ENCODE results near the gene PRMT9. TPM values are rescaled to one million over a fixed set of nuclear protein-coding genes. Genes with fewer than 3 reads are reported as not detected.

The PRMT9 gene
- total and polyA plus RNA-seq, 9 of the 15 experiments (the other 6 are each of a cell fraction or from before 2014, with no cell fraction given): 3.5 to 15.6 (median 7.2) TPM

GRCh38 chr4:147717878-147718277 is 33.9 kb upstream of the PRMT9 start:
- POLR2A ChIA-PET: no interaction called here
- TF ChIP-seq ZBTB26 (CRISPR knock-in tag; IDR thresholded peaks at IDR 0.05) (no peak), DIDO1 (tag; IDR thresholded peaks at IDR 0.05; ENCODE audit: low read depth) (no peak), ELF4 (CRISPR knock-in tag; IDR thresholded peaks at IDR 0.05) (no peak), ZNF76 (CRISPR knock-in tag; IDR thresholded peaks at IDR 0.05; ENCODE audit: borderline replicate concordance) (no peak), CEBPG (CRISPR knock-in tag; IDR thresholded peaks at IDR 0.05) (no peak), CEBPG (tag; conservative IDR thresholded peaks at IDR 0.05 in 1 of 2, IDR thresholded peaks at IDR 0.05 in 1 of 2) (peak; percentile 70 to 79), ATF7 (IDR thresholded peaks at IDR 0.05) (peak; percentile 41; the same call in 1 of the 2 replicates), SOX6 (IDR thresholded peaks at IDR 0.05) (peak; percentile 63; the same call in 1 of the 2 replicates), MCM5 (IDR thresholded peaks at IDR 0.05; ENCODE audit: low read depth) (no peak), POU5F1 (IDR thresholded peaks at IDR 0.05; ENCODE audit: borderline replicate concordance, low read depth, low read length, partially characterized antibody) (no peak), MYNN (IDR thresholded peaks at IDR 0.05) (no peak), MYNN (CRISPR knock-in tag; IDR thresholded peaks at IDR 0.05) (no peak), JUND (IDR thresholded peaks at IDR 0.05; ENCODE audit: borderline replicate concordance, low read depth, low read length) (no peak; the same call in 1 of the 2 replicates), JUND (tag; IDR thresholded peaks at IDR 0.05; ENCODE audit: borderline replicate concordance, low read depth, low read length) (peak; percentile 28; the same call in 1 of the 3 replicates), ZSCAN32 (CRISPR knock-in tag; IDR thresholded peaks at IDR 0.05) (0 out of 2 replicates have a peak, but pooled peaks have one; percentile 18), MITF (IDR thresholded peaks at IDR 0.05) (no peak), CEBPB (tag; IDR thresholded peaks at IDR 0.05) (peak; percentile 53), ESRRA (IDR thresholded peaks at IDR 0.05; ENCODE audit: borderline replicate concordance, low read depth) (peak; percentile 85), TCFL5 (CRISPR knock-in tag; conservative IDR thresholded peaks at IDR 0.05) (no peak), MXI1 (IDR thresholded peaks at IDR 0.05; ENCODE audit: low read depth, low read length) (no peak), CHD4 (IDR thresholded peaks at IDR 0.05; ENCODE audit: insufficient read depth, insufficient replicate concordance, low read depth, low read length, poor library complexity, severe bottlenecking) (no peak)
- TF ChIP-seq, protein P1, sequence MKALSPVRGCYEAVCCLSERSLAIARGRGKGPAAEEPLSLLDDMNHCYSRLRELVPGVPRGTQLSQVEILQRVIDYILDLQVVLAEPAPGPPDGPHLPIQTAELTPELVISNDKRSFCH (CRISPR knock-in tag; IDR thresholded peaks at IDR 0.05): no peak
- TF ChIP-seq, protein P1 (tag; IDR thresholded peaks at IDR 0.05): no peak

More at GRCh38 chr4:147717878-147718277, 33.9 kb upstream of the PRMT9 start:
- CTCF ChIA-PET (ENCODE audit: low intra/inter-chr PET ratio): no interaction called here
- H3K27ac ChIP-seq (ENCODE audit: extremely low read depth, low read depth, low read length): no peak overlapping the region
- WGBS (ENCODE audit: insufficient coverage, low coverage, missing lambda C conversion rate): 0% methylated on average over 1 of the region's 1 CpG
- no peaks in the 10 kb centered on the region for H3K9me1 ChIP-seq (ENCODE audit: control insufficient read depth, insufficient read depth, low read length)
- intact Hi-C loops (cut with micrococcal nuclease): no loop called here
- in situ Hi-C loops (cut with MboI): no loop called here
- no TSS peak for BruUV-seq (replicated peaks)
- no peaks in the 10 kb centered on the region; a peak in 2 of 5 replicates for H3K27me3 ChIP-seq (ENCODE audit: control insufficient read depth in 2 of 2, insufficient read depth in 2 of 2, low read length in 2 of 2)
- FAIRE-seq (no peak), ATAC-seq (no peak), DNase-seq (ENCODE audit: extremely low read depth in 1 of 4, low spot score in 3 of 4) (no peak)
- no peaks in the 10 kb centered on the region for H3K4me1 ChIP-seq (replicated peaks in 1 of 2; ENCODE audit: control insufficient read depth in 2 of 2, insufficient read depth in 2 of 2, low read length in 2 of 2)
- no peak overlapping the region for H3K4me2 ChIP-seq (ENCODE audit: insufficient read depth, low read length)
- no peaks in the 10 kb centered on the region for H4K20me1 ChIP-seq (replicated peaks; ENCODE audit: control insufficient read depth, insufficient read depth, low read length)
- no peak overlapping the region for H2AFZ ChIP-seq (ENCODE audit: low read depth, low read length)
- H3K36me3 ChIP-seq (ENCODE audit: control insufficient read depth, insufficient read depth, low read length): no peaks in the 10 kb centered on the region
- H3K4me3 ChIP-seq: no peak overlapping the region
- no peaks in the 10 kb centered on the region for H3K9me3 ChIP-seq (replicated peaks; ENCODE audit: control insufficient read depth, insufficient read depth, low read depth, low read length)
- H3K9ac ChIP-seq (ENCODE audit: insufficient read depth in 1 of 2, low read depth in 2 of 2, low read length in 2 of 2): no peak overlapping the region
- H3K79me2 ChIP-seq (ENCODE audit: control insufficient read depth, insufficient read depth, low read length): no peaks in the 10 kb centered on the region

All from K562 (cell line).